HL-60 (cell line): ENCODE results near the gene DAAM1.

Experiments used
- CTCF ChIP-seq: IDR thresholded peaks from one replicate; pipeline ENCODE4 v1.5.1; 2011; ENCODE audit warnings: low read length, control low read depth, inconsistent platforms; ENCODE audit not compliant: insufficient read depth
- GABPA ChIP-seq: IDR thresholded peaks from 2 replicates; pipeline ENCODE4 v1.6.1; 2012; ENCODE audit warnings: low read depth
- POLR2AphosphoS5 ChIP-seq: IDR thresholded peaks from 2 replicates; pipeline ENCODE4 v1.6.1; 2012; ENCODE audit warnings: low read depth
- REST ChIP-seq: IDR thresholded peaks from 2 replicates; pipeline ENCODE4 v1.6.1; 2012; ENCODE audit warnings: low read depth; ENCODE audit not compliant: insufficient replicate concordance
- SPI1 ChIP-seq: IDR thresholded peaks from 2 replicates; pipeline ENCODE4 v1.6.1; 2012; ENCODE audit warnings: low read depth, mild to moderate bottlenecking, borderline replicate concordance

- TF ChIP-seq REST (no peak), CTCF (no peak), GABPA (no peak), POLR2AphosphoS5 (no peak), SPI1 (no peak)
Measured at GRCh38 chr14:59309291-59309900, 120.9 kb downstream of the DAAM1 start.
